ELF-1 (cell line): ENCODE data around the gene TMEM97.

Experiments
- DNase-seq: peaks from one replicate; pipeline ENCODE4 v3.0.0-alpha.2; 2016; ENCODE audit warnings: low read depth, low spot score

Gene TMEM97

GRCh38 chr17:28317099-28317965 lies 1.7 kb upstream of the TMEM97 start:
- DNase-seq = no peak

GRCh38 chr17:28317966-28318758 lies 838 bp upstream of the TMEM97 start:
- DNase-seq = peak; percentile 68

GRCh38 chr17:28319598-28319935 lies 567 bp downstream of the TMEM97 start:
- no peak for DNase-seq

GRCh38 chr17:28320215-28321061 lies 1.4 kb downstream of the TMEM97 start:
- no peak for DNase-seq

GRCh38 chr17:28324267-28324745 lies 5.3 kb downstream of the TMEM97 start:
- no peak for DNase-seq

- DNase-seq = no peak
Measured at GRCh38 chr17:28324781-28325180, 5.8 kb downstream of the TMEM97 start.

GRCh38 chr17:28325211-28325610 lies 6.2 kb downstream of the TMEM97 start:
- no peak for DNase-seq

GRCh38 chr17:28326114-28326513 lies 7.1 kb downstream of the TMEM97 start:
- no peak for DNase-seq

GRCh38 chr17:28327031-28327607 lies 8.1 kb downstream of the TMEM97 start:
- DNase-seq = no peak

- no peak for DNase-seq
Measured at GRCh38 chr17:28327709-28328108, 8.7 kb downstream of the TMEM97 start.

GRCh38 chr17:28328325-28328724 lies 9.3 kb downstream of the TMEM97 start:
- no peak for DNase-seq

- no peak for DNase-seq
Measured at GRCh38 chr17:28330671-28331070, 11.7 kb downstream of the TMEM97 start.

GRCh38 chr17:28331891-28332420 lies 13.0 kb downstream of the TMEM97 start:
- DNase-seq = no peak

GRCh38 chr17:28333083-28333746 lies 14.2 kb downstream of the TMEM97 start:
- DNase-seq = no peak

- no peak for DNase-seq
Measured at GRCh38 chr17:28334171-28334570, 15.2 kb downstream of the TMEM97 start.

- no peak for DNase-seq
Measured at GRCh38 chr17:28334666-28335200, 15.7 kb downstream of the TMEM97 start.

- DNase-seq = peak; percentile 100
Measured at GRCh38 chr17:28335201-28335958, 16.4 kb downstream of the TMEM97 start, which contains the start of the genes IFT20 and TNFAIP1. Gene IFT20, minus strand, starts transcription at chr17:28335472. Its CDS starts 3,487 bp downstream, at chr17:28331985. Gene TNFAIP1, plus strand, starts transcription at chr17:28335761. Its CDS starts 3,761 bp downstream, at chr17:28339522.

GRCh38 chr17:28335959-28336871 lies 17.2 kb downstream of the TMEM97 start:
- DNase-seq = peak; percentile 92
